ENCODE measurements around the gene ABHD3.
A peak's percentile ranks its signal among the peaks of the same experiment; 100 is the strongest.

ABHD3 gene

GRCh38 chr18:21704603-21705364 lies at the start of gene ABHD3:
TSS of gene ABHD3 (minus strand) at chr18:21704774. CDS start at chr18:21704665, 109 bp downstream.
- H3K4me3 ChIP-seq (ENCODE audit: low read length) = peak within 1 kb of the TSS; percentile 79
- DNase-seq (ENCODE audit: low read depth) = peak; percentile 67
- peak; percentile 14 for TF ChIP-seq CTCF (conservative IDR thresholded peaks at IDR 0.05; ENCODE audit: low read depth, low read length)

- TF ChIP-seq CTCF (conservative IDR thresholded peaks at IDR 0.05; ENCODE audit: low read depth, low read length) = no peak
Observed at GRCh38 chr18:21747764-21748693, 43.5 kb upstream of the ABHD3 start.

GRCh38 chr18:21747268-21747667 lies 42.7 kb upstream of the ABHD3 start:
- H3K4me3 ChIP-seq (ENCODE audit: low read length) = no peak overlapping the region
- DNase-seq (ENCODE audit: low read depth) = no peak
- TF ChIP-seq CTCF (conservative IDR thresholded peaks at IDR 0.05; ENCODE audit: low read depth, low read length) = no peak

More at GRCh38 chr18:21747764-21748693, 43.5 kb upstream of the ABHD3 start:
- no peak for DNase-seq (ENCODE audit: low read depth)
- H3K4me3 ChIP-seq (ENCODE audit: low read length) = no peak overlapping the region

GRCh38 chr18:21745231-21745630 lies 40.7 kb upstream of the ABHD3 start:
- no peak for DNase-seq (ENCODE audit: low read depth)
- no peak for TF ChIP-seq CTCF (conservative IDR thresholded peaks at IDR 0.05; ENCODE audit: low read depth, low read length)
- H3K4me3 ChIP-seq (ENCODE audit: low read length) = no peak overlapping the region

GRCh38 chr18:21743166-21743832 lies 38.7 kb upstream of the ABHD3 start:
- TF ChIP-seq CTCF (conservative IDR thresholded peaks at IDR 0.05; ENCODE audit: low read depth, low read length) = no peak
- no peak for DNase-seq (ENCODE audit: low read depth)
- no peak overlapping the region for H3K4me3 ChIP-seq (ENCODE audit: low read length)

GRCh38 chr18:21742315-21742687 lies 37.7 kb upstream of the ABHD3 start:
- TF ChIP-seq CTCF (conservative IDR thresholded peaks at IDR 0.05; ENCODE audit: low read depth, low read length) = no peak

More at GRCh38 chr18:21742315-21742687, 37.7 kb upstream of the ABHD3 start:
- DNase-seq (ENCODE audit: low read depth) = no peak
- H3K4me3 ChIP-seq (ENCODE audit: low read length) = peak overlapping the region; percentile 90

Measured in retinal pigment epithelial cell (primary cell).